Stomach smooth muscle (tissue), 2 donors: Measurements from ENCODE around the gene DMXL1.
"Not testable (repeated sequence)": the region's sequence is repeated elsewhere in the genome, so short reads cannot be mapped to it uniquely, and the experiment has no call there.

ENCODE experiments used
- H3K27ac ChIP-seq: one replicate; pipeline ENCODE4 v1.7.0; 2013; ENCODE audit warnings: mild to moderate bottlenecking, low read length, inconsistent platforms
- H3K27me3 ChIP-seq, 2 donors: one replicate each; pipeline ENCODE4 v1.7.0; 2013; ENCODE audit warnings: low read length in 2 of 2; ENCODE audit not compliant: insufficient read depth in 2 of 2, control insufficient read depth in 1 of 2
- H3K36me3 ChIP-seq, 2 donors: one replicate each; pipeline ENCODE4 v1.7.0; 2013; ENCODE audit warnings: low read length in 2 of 2; ENCODE audit not compliant: control insufficient read depth in 2 of 2, insufficient read depth in 2 of 2
- H3K4me1 ChIP-seq: one replicate; pipeline ENCODE4 v1.7.0; 2013; ENCODE audit warnings: low read length; ENCODE audit not compliant: control insufficient read depth, insufficient read depth
- H3K4me3 ChIP-seq, 2 donors: one replicate each; pipeline ENCODE4 v1.7.0; 2013; ENCODE audit warnings: low read length in 2 of 2
- H3K9ac ChIP-seq, 2 donors: one replicate each; pipeline ENCODE4 v1.7.0; 2013; ENCODE audit warnings: low read length in 2 of 2, mild to moderate bottlenecking in 1 of 2
- H3K9me3 ChIP-seq, 2 donors: one replicate each; pipeline ENCODE4 v1.7.0; 2013; ENCODE audit warnings: low read length in 2 of 2; ENCODE audit not compliant: control insufficient read depth in 2 of 2
- donor health status: healthy.
- donor health status: Pancreatic carcinoma.

DMXL1 gene

DNA sequence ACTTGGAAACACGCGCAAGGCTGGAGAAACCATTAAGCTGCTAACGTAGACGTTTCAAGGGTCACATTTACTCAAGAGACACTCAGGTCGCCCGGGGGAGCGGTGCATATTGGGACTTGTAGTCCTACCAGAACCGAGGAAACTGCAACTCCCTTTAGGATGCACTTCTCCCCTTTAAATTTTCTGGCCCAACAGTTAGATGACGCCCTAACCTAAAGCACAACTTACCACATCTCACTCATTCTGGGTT, 384 bp upstream of the DMXL1 start:
- Histone ChIP-seq H3K9me3 (no peaks in the 10 kb centered on the region), H3K36me3 (no peaks in the 10 kb centered on the region), H3K27me3 (no peaks in the 10 kb centered on the region), H3K27ac (peak overlapping the region; percentile 95), H3K4me1 (peaks cover 13% of the 10 kb centered on the region), H3K9ac (peak overlapping the region; percentile 97 to 99), H3K4me3 (peak overlapping the region; percentile 87 to 98)

DNA sequence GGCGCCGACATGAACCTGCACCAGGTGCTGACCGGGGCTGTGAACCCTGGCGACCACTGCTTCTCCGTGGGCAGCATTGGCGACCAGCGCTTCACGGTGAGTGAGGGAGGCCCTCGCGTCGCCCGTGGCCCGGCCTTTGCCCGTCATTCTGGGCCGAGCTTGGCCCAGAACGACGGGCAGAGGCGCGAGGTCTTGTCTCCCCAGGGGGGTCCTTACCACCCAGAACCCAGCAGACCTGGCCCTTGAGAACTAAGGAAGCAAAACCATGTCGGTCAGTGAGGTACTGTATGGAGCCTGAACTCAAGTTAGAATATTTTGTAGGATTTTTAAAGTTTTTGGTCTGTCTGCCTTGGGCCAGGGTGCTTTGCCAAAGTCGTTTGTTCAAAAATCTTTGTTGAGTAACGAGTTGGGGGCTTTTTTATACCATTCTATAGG, 691 bp downstream of the DMXL1 start:
- Histone ChIP-seq H3K4me1 (peaks cover 13% of the 10 kb centered on the region), H3K9ac (peak overlapping the region; percentile 97 to 99), H3K27me3 (no peaks in the 10 kb centered on the region), H3K36me3 (no peaks in the 10 kb centered on the region), H3K27ac (peak overlapping the region; percentile 95), H3K4me3 (peak overlapping the region; percentile 87 to 98), H3K9me3 (no peaks in the 10 kb centered on the region)

DNA sequence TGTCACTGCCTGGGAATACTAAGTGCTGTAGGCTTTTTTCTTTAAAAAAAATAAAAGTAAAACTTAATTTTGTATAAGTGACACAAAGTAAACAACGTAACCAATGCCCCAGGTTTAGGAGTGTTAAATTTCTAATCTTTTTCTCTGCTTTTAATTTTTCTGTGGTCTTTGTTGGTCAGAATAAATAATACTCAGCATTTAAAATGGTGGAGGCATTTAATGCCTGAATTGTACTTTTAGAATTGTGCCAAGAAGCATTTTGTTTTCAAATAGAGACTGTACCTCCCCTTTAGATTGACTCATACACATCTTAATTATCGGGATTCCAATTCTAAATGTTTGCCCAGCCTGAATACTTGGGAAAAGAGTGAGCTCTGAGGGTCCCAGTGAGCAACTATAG, 1.6 kb downstream of the DMXL1 start:
- no peaks in the 10 kb centered on the region for H3K36me3 ChIP-seq
- H3K4me1 ChIP-seq = peaks cover 13% of the 10 kb centered on the region
- H3K27me3 ChIP-seq = no peaks in the 10 kb centered on the region
- H3K4me3 ChIP-seq = no peak overlapping the region
- H3K9ac ChIP-seq = no peak overlapping the region
- no peaks in the 10 kb centered on the region for H3K9me3 ChIP-seq
- no peak overlapping the region for H3K27ac ChIP-seq

DNA sequence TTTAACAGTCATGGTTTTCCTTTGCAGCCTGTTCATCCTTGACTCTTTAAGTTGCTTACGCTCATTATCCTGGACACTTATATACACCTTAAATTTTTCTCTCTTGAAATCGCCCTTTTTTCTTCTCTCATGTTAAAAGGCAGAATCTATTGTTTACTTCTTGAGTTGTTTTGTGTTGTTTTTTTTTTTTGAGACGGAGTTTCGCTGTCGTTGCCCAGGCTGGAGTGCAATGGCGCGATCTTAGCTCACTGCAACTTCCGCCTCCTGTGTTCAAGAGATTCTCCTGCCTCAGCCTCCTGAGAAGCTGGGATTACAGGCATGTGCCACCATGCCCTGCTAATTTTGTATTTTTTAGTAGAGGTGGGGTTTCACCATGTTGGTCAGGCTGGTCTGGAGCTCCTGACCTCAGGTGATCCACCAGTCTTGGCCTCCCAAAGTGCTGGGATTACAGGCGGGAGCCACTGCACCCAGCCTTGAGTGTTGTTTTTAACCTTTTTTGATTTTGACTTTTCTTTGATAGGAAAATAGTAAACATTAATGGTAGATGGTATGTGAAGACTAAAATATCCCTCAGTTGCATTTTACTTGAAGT, 3.0 kb downstream of the DMXL1 start:
- H3K27ac ChIP-seq, H3K27me3 ChIP-seq, H3K9ac ChIP-seq, H3K36me3 ChIP-seq, H3K9me3 ChIP-seq, H3K4me3 ChIP-seq: not testable (repeated sequence)
- H3K4me1 ChIP-seq = peaks cover 13% of the 10 kb centered on the region

DNA sequence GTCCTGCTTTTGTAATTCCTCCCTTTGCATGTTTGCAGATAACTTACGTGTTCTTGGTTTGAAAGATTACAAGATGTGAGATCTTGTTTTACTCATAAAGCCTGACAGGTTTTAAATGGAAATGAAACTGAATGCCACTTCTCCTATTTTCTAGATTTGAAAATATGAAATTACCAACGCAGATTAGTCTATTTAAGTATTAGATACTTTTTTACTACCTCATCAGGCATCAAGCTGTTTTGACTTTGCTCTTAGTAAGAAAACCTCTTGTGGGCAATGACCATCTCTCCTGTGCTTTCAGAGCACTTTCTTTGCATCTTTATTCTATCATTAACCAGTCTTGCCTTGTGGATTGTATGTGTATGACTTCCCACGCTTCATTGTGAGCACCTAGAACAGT, 3.5 kb downstream of the DMXL1 start:
- H3K27ac ChIP-seq = no peak overlapping the region
- no peaks in the 10 kb centered on the region for H3K27me3 ChIP-seq
- no peaks in the 10 kb centered on the region for H3K36me3 ChIP-seq
- H3K4me3 ChIP-seq = no peak overlapping the region
- no peaks in the 10 kb centered on the region for H3K9me3 ChIP-seq
- H3K4me1 ChIP-seq = peaks cover 13% of the 10 kb centered on the region
- no peak overlapping the region for H3K9ac ChIP-seq

DNA sequence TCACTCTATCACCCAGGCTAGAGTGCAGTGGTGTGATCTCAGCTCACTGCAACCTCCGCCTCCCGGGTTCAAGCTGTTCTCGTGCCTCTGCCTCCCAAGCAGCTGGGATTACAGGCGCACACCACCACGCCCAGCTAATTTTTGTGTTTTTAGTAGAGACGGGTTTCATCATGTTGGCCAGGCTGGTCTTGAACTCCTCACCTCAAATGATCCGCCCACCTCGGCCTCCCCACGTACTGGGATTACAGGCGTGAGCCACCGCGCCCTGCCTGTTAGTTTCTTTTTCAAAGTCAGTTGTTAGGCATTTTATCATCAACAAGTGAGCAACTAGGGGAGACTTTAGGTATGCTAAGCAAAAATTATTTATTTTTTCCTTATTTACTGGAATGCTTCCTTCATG, 4.4 kb downstream of the DMXL1 start:
- H3K27ac ChIP-seq, H3K4me1 ChIP-seq, H3K27me3 ChIP-seq, H3K9ac ChIP-seq, H3K4me3 ChIP-seq, H3K36me3 ChIP-seq, H3K9me3 ChIP-seq: not testable (repeated sequence)

DNA sequence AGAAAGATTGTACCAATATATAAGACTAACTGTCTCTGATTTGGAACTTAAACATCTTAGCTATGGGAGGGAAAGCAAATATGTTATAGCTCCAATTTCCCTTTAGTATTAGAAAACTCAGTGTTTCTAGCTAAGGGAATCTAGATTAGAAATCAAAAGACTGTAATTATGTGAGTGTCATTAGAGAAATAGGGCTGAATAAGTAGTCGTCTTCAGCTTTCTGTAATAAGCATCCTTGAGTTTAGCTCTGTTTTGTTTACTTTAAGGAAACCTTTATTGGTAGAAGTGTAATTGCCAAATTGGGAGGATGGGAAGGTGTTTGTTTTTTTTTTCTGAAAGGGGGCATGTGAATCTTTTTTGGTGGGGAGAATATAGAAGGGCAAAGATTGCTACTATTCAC, 5.2 kb downstream of the DMXL1 start:
- no peaks in the 10 kb centered on the region for H3K27me3 ChIP-seq
- peaks cover 5% of the 10 kb centered on the region for H3K4me1 ChIP-seq
- H3K9me3 ChIP-seq = no peaks in the 10 kb centered on the region
- H3K4me3 ChIP-seq = no peak overlapping the region
- H3K27ac ChIP-seq = no peak overlapping the region
- no peak overlapping the region for H3K9ac ChIP-seq
- no peaks in the 10 kb centered on the region for H3K36me3 ChIP-seq

DNA sequence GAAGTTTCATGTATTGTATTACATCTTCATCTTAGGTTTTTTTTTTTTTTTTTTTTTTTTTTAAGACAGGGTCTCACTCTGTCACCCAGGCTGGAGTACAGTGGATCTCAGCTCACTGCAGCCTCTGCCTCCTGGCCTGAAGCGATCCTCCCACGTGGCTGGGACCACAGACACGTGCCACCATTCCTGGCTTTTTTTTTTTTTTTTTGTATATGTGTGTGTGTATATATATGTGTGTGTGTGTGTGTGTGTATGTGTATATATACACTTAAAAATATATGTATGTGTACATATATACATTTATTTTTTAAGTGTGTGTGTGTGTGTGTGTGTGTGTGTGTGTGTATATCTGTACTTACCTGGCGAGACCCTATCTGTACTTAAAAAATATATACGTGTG, 6.6 kb downstream of the DMXL1 start:
- H3K4me1 ChIP-seq = peaks cover 5% of the 10 kb centered on the region
- H3K36me3 ChIP-seq = no peaks in the 10 kb centered on the region
- H3K4me3 ChIP-seq = no peak overlapping the region
- H3K27me3 ChIP-seq = no peaks in the 10 kb centered on the region
- H3K27ac ChIP-seq = no peak overlapping the region
- no peaks in the 10 kb centered on the region for H3K9me3 ChIP-seq
- H3K9ac ChIP-seq = no peak overlapping the region

DNA sequence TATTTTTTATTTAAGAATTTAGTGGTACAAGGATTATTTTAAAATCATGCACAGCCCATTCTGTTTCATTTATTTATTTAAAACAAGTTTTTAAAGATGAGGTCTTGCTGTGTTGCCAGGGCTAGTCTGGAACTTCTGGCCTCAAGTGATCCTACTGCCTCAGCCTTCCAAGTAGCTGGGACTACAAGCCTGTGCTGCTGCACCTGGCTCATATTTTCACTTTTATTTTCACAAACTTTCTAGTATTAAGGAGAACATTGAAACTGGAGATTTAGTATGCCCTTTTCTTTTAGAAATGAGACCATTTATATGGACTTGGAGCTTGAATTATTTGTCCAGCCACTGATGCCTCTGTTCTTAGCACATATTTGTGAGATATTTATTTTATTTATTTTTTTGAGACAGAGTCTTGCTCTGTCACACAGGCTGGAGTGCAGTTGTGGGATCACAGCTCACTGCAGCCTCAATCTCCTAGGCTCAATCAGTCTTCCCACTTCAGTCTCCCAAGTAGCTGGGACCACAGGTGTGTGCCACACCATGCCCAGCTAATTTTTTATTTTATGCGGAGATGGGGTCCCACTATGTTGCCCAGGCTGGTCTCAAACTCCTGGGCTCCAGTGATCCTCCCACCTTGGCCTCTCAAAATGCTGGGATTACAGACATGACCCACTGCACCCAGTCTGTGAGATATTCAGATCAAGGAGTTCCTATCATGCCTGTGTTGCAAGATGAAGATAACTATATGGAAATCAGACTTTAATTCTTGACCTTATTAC, 7.4 kb downstream of the DMXL1 start:
- no peak overlapping the region for H3K4me3 ChIP-seq
- no peaks in the 10 kb centered on the region for H3K9me3 ChIP-seq
- H3K9ac ChIP-seq = no peak overlapping the region
- no peaks in the 10 kb centered on the region for H3K4me1 ChIP-seq
- no peak overlapping the region for H3K27ac ChIP-seq
- no peaks in the 10 kb centered on the region for H3K27me3 ChIP-seq
- no peaks in the 10 kb centered on the region for H3K36me3 ChIP-seq

DNA sequence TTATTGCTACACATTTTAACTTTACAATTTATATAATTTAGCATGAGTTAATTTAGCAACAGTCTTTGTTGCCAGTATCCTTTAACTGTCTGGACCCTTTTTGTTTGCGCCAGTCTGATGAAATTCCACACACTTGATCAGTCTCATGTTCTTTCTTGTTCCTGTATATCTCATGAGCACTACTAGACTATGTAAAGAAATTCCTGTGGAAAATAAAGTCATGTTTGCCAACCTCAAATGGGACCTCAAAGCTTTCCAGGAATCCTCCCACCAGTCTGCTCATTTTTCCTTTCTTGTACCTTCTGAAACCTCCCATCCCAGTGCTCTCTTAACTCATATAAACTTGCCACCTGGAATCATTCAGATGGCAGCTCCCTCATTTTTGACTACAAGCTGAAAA, 8.0 kb downstream of the DMXL1 start:
- Histone ChIP-seq H3K27ac (no peak overlapping the region), H3K27me3 (no peaks in the 10 kb centered on the region), H3K36me3 (no peaks in the 10 kb centered on the region), H3K9me3 (no peaks in the 10 kb centered on the region), H3K9ac (no peak overlapping the region), H3K4me3 (no peak overlapping the region), H3K4me1 (no peaks in the 10 kb centered on the region)

DNA sequence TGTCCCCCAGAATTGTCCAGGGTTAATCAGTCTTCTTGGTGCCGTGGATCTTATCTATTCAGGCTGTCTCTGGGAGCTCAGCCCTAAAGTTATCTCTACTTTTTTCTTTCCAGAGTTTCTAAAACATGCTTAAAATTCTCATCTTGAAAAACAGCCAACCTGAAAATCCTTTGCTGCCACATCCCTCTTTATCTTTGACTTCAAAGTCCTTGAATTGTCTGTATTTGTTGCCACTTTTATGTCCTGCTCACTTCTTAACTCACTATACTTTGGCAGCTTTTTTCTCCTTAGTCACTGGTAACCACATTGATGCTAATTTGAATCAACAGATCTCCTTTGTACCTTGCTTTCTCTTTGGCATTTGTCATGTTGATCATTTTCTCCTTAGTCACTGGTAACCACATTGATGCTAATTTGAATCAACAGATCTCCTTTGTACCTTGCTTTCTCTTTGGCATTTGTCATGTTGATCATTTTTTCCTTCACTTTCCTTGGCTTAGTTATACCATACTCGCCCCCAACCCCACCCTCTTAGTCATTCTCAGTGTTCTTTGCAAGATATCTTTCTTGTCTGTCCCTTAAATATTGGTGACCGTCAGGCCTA, 8.5 kb downstream of the DMXL1 start:
- H3K36me3 ChIP-seq = no peaks in the 10 kb centered on the region
- H3K27me3 ChIP-seq = no peaks in the 10 kb centered on the region
- H3K4me3 ChIP-seq = no peak overlapping the region
- H3K4me1 ChIP-seq = no peaks in the 10 kb centered on the region
- no peaks in the 10 kb centered on the region for H3K9me3 ChIP-seq
- no peak overlapping the region for H3K27ac ChIP-seq
- no peak overlapping the region for H3K9ac ChIP-seq
